AG04450 (cell line): ENCODE results near the gene GPC5. TPM values are rescaled to one million over a fixed set of nuclear protein-coding genes. Genes with fewer than 3 reads are reported as not detected.

Experiments used
- CTCF ChIA-PET: fragments of 300-600, 350-600 bp; formaldehyde crosslinking; extraction: SDS; loops from one replicate; lab custom pipeline; 2022; ENCODE audit warnings: antibody characterized with exemption, inconsistent platforms; lab: Charles Lee
- POLR2A ChIA-PET: fragments of 350-600 bp; formaldehyde crosslinking; extraction: SDS; loops from one replicate; lab custom pipeline; 2021; ENCODE audit warnings: antibody characterized with exemption, inconsistent platforms; lab: Yijun Ruan, JAX
- DNase-seq: peaks from one replicate; pipeline ENCODE4 v3.0.0-alpha.2; 2011; ENCODE audit warnings: low read depth, low spot score
- H3K27ac ChIP-seq: one replicate; pipeline ENCODE4 v1.5.1; 2012; ENCODE audit warnings: low read depth, low read length, control low read depth
- H3K27me3 ChIP-seq: one replicate; pipeline ENCODE4 v1.6.0; 2012; ENCODE audit warnings: low read length; ENCODE audit not compliant: control insufficient read depth, insufficient read depth
- H3K4me3 ChIP-seq: 2 replicates; pipeline ENCODE4 v1.5.1; 2011; ENCODE audit warnings: mild to moderate bottlenecking, low read depth, low read length, control low read depth
- H3K9me3 ChIP-seq: 2 replicates; pipeline ENCODE4 v1.5.1; 2012; ENCODE audit warnings: low read length; ENCODE audit not compliant: control insufficient read depth, insufficient read depth
- polyA plus RNA-seq: library from polyadenylated mRNA; depleted of rRNA; stranded (reverse); fragments of >200 nt; gene quantifications from 2 replicates; pipeline ENCODE4 v1.2.3, GENCODE V29; 2011
- TF ChIP-seq, protein P1 (sequence below): IDR thresholded peaks from 2 replicates; pipeline ENCODE4 v1.5.1; 2011; ENCODE audit warnings: low read depth, low read length, control low read depth, inconsistent platforms

GPC5 gene
- polyA plus RNA-seq, 1 experiment, result 3.6 TPM

DNA sequence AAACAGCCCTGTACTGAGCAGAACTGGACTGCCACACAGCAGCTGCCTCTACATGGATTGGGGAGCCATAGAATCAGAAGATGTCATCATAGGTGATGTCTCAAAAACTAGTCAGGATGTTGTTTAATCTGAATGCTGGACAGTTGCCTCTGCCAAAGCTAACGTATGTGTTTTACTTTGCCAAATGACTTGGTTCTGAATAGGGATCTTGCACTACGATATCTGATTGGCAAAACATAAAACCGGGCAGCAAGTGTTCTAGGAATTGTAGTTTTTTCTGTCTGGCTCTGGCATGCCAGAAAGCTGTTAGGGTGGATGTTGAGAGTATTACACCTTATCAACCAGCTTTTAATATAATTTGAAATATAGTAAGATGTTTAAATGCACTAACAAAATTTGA lies 645.9 kb downstream of the GPC5 start:
- no peak for DNase-seq
- H3K27me3 ChIP-seq, result no peaks in the 10 kb centered on the region
- ChIA-PET CTCF (no interaction called here), POLR2A (no interaction called here)
- TF ChIP-seq, protein P1, sequence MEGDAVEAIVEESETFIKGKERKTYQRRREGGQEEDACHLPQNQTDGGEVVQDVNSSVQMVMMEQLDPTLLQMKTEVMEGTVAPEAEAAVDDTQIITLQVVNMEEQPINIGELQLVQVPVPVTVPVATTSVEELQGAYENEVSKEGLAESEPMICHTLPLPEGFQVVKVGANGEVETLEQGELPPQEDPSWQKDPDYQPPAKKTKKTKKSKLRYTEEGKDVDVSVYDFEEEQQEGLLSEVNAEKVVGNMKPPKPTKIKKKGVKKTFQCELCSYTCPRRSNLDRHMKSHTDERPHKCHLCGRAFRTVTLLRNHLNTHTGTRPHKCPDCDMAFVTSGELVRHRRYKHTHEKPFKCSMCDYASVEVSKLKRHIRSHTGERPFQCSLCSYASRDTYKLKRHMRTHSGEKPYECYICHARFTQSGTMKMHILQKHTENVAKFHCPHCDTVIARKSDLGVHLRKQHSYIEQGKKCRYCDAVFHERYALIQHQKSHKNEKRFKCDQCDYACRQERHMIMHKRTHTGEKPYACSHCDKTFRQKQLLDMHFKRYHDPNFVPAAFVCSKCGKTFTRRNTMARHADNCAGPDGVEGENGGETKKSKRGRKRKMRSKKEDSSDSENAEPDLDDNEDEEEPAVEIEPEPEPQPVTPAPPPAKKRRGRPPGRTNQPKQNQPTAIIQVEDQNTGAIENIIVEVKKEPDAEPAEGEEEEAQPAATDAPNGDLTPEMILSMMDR, result no peak
- H3K27ac ChIP-seq, result no peak overlapping the region
- no peaks in the 10 kb centered on the region for H3K9me3 ChIP-seq
- no peak overlapping the region for H3K4me3 ChIP-seq

- TF ChIP-seq, protein P1, result no peak
- Histone ChIP-seq H3K27me3 (no peaks in the 10 kb centered on the region), H3K27ac (no peak overlapping the region), H3K9me3 (no peaks in the 10 kb centered on the region), H3K4me3 (no peak overlapping the region)
- DNase-seq, result no peak
- CTCF ChIA-PET, result no interaction called here
- POLR2A ChIA-PET, result no interaction called here
These were observed 656.0 kb downstream of the GPC5 start for GRCh38 chr13:92054389-92054788.

DNA sequence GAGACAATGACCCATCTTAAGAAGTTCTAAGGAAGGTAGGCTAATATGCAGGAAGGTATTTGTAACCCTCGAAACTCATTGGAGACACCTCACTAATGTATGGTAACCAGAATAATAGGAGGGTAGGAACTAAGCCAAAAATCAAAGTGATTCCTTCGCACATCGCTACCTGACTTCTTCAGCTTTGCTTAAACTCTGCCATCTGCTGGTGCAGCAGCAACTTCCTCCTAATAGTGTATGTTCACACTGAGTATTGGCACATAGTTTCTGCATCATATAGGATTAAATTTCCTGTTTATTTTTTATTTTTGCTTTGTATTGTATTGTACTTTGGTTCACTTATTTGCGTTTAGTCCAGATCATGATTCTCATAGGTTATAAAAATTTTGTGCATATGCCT lies 676.2 kb downstream of the GPC5 start:
- POLR2A ChIA-PET, result no interaction called here
- DNase-seq, result no peak
- CTCF ChIA-PET, result no interaction called here

GRCh38 chr13:92097337-92097903 lies 699.0 kb downstream of the GPC5 start:
- H3K9me3 ChIP-seq, result no peaks in the 10 kb centered on the region
- H3K4me3 ChIP-seq, result no peak overlapping the region
- no peaks in the 10 kb centered on the region for H3K27me3 ChIP-seq
- TF ChIP-seq, protein P1, result no peak
- CTCF ChIA-PET, result no interaction called here
- no peak overlapping the region for H3K27ac ChIP-seq
- POLR2A ChIA-PET, result no interaction called here
- DNase-seq, result no peak

More for the DNA sequence above, 676.2 kb downstream of the GPC5 start:
- Histone ChIP-seq H3K27ac (no peak overlapping the region), H3K4me3 (no peak overlapping the region), H3K9me3 (no peaks in the 10 kb centered on the region), H3K27me3 (no peaks in the 10 kb centered on the region)
- TF ChIP-seq, protein P1, result peak; percentile 21; the same call in 1 of the 2 replicates

- TF ChIP-seq, protein P1, result no peak
- Histone ChIP-seq H3K27ac (no peak overlapping the region), H3K9me3 (no peaks in the 10 kb centered on the region), H3K27me3 (no peaks in the 10 kb centered on the region), H3K4me3 (no peak overlapping the region)
- DNase-seq, result no peak
- POLR2A ChIA-PET, result no interaction called here
- CTCF ChIA-PET, result interaction anchor here (0.9 kb wide), 1 partner anchor 86 kb away, joined by 3 read pairs; no protein-coding TSS in a partner anchor
These were observed 703.4 kb downstream of the GPC5 start for GRCh38 chr13:92101801-92102200.
